Measurements from ENCODE around the gene MIER3. TPM values are rescaled to one million over a fixed set of nuclear protein-coding genes. Genes with fewer than 3 reads are reported as not detected.
"Not testable (repeated sequence)": the region's sequence is repeated elsewhere in the genome, so short reads cannot be mapped to it uniquely, and the experiment has no call there.

Gene MIER3
- polyA plus RNA-seq, 1 of the 3 experiments (the other 2 are of a cell fraction) = 3.8 TPM

GRCh38 chr5:56979968-56980367 lies 28.0 kb upstream of the MIER3 start:
- WGBS (ENCODE audit: low lambda C conversion rate) = 75% methylated on average over 8 of the region's 13 CpGs
- CTCF ChIA-PET = no interaction called here
- no peak overlapping the region for H3K4me3 ChIP-seq (ENCODE audit: low read depth in 2 of 2, low read length in 1 of 2)

GRCh38 chr5:56979526-56979925 lies 27.6 kb upstream of the MIER3 start:
- H3F3A ChIP-seq (replicated peaks; ENCODE audit: insufficient read depth); H3K9me2 ChIP-seq; H3K4me1 ChIP-seq (ENCODE audit: control insufficient read depth in 1 of 2, insufficient read depth in 2 of 2, low read depth in 1 of 2, low read length in 1 of 2); H2AFZ ChIP-seq (ENCODE audit: low read depth); POLR2A ChIA-PET; H3K9me3 ChIP-seq; H3K27me3 ChIP-seq (ENCODE audit: insufficient read depth); H3K27ac ChIP-seq (ENCODE audit: low read depth in 2 of 2, low read length in 1 of 2); DNase-seq; H3K79me2 ChIP-seq (ENCODE audit: insufficient read depth); H3K4me2 ChIP-seq; H3K4me3 ChIP-seq (ENCODE audit: low read depth in 2 of 2, low read length in 1 of 2); H3K36me3 ChIP-seq (replicated peaks in 1 of 2; ENCODE audit: control insufficient read depth in 1 of 2, insufficient read depth in 2 of 2, low read length in 1 of 2); H3K9ac ChIP-seq; CTCF ChIA-PET; H4K20me1 ChIP-seq (ENCODE audit: insufficient read depth): not testable (repeated sequence)
- 84% methylated on average over 4 of the region's 5 CpGs for WGBS (ENCODE audit: low lambda C conversion rate)

More at GRCh38 chr5:56979968-56980367, 28.0 kb upstream of the MIER3 start:
- TF ChIP-seq REST (IDR thresholded peaks at IDR 0.05; ENCODE audit: low read depth, low read length) (no peak), FOSL2 (IDR thresholded peaks at IDR 0.05; ENCODE audit: borderline replicate concordance, low read depth) (no peak), RXRA (IDR thresholded peaks at IDR 0.05; ENCODE audit: borderline replicate concordance, low read depth) (no peak), EZH2phosphoT487 (IDR thresholded peaks at IDR 0.05; ENCODE audit: borderline replicate concordance, low read depth) (no peak), NFIC (IDR thresholded peaks at IDR 0.05; ENCODE audit: borderline replicate concordance) (no peak), POLR2AphosphoS5 (IDR thresholded peaks at IDR 0.05; ENCODE audit: low read depth, low read length) (no peak), CHD2 (IDR thresholded peaks at IDR 0.05; ENCODE audit: low read length, partially characterized antibody) (no peak), GATA2 (CRISPR knock-in tag; IDR thresholded peaks at IDR 0.05) (no peak), TCF12 (IDR thresholded peaks at IDR 0.05) (no peak), RCOR1 (IDR thresholded peaks at IDR 0.05; ENCODE audit: low read length) (no peak), PBX3 (IDR thresholded peaks at IDR 0.05) (no peak), JUND (IDR thresholded peaks at IDR 0.05) (no peak), GABPA (IDR thresholded peaks at IDR 0.05; ENCODE audit: low read depth) (no peak)
- TF ChIP-seq, protein P1, sequence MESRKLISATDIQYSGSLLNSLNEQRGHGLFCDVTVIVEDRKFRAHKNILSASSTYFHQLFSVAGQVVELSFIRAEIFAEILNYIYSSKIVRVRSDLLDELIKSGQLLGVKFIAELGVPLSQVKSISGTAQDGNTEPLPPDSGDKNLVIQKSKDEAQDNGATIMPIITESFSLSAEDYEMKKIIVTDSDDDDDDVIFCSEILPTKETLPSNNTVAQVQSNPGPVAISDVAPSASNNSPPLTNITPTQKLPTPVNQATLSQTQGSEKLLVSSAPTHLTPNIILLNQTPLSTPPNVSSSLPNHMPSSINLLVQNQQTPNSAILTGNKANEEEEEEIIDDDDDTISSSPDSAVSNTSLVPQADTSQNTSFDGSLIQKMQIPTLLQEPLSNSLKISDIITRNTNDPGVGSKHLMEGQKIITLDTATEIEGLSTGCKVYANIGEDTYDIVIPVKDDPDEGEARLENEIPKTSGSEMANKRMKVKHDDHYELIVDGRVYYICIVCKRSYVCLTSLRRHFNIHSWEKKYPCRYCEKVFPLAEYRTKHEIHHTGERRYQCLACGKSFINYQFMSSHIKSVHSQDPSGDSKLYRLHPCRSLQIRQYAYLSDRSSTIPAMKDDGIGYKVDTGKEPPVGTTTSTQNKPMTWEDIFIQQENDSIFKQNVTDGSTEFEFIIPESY (IDR thresholded peaks at IDR 0.05; ENCODE audit: borderline replicate concordance, low read depth) = no peak
- no peak overlapping the region for H3K4me2 ChIP-seq
- no peaks in the 10 kb centered on the region for H3K4me1 ChIP-seq (ENCODE audit: control insufficient read depth in 1 of 2, insufficient read depth in 2 of 2, low read depth in 1 of 2, low read length in 1 of 2)
- no peak overlapping the region for H2AFZ ChIP-seq (ENCODE audit: low read depth)
- no peaks in the 10 kb centered on the region for H3K9me3 ChIP-seq
- H3K9ac ChIP-seq = no peak overlapping the region
- no peak for DNase-seq
- no peaks in the 10 kb centered on the region for H3K79me2 ChIP-seq (ENCODE audit: insufficient read depth)
- H3K36me3 ChIP-seq (replicated peaks in 1 of 2; ENCODE audit: control insufficient read depth in 1 of 2, insufficient read depth in 2 of 2, low read length in 1 of 2) = no peaks in the 10 kb centered on the region
- POLR2A ChIA-PET = no interaction called here
- no peak overlapping the region for H3K27ac ChIP-seq (ENCODE audit: low read depth in 2 of 2, low read length in 1 of 2)
- no peaks in the 10 kb centered on the region for H3K9me2 ChIP-seq
- no peaks in the 10 kb centered on the region for H3F3A ChIP-seq (replicated peaks; ENCODE audit: insufficient read depth)
- H3K27me3 ChIP-seq (ENCODE audit: insufficient read depth) = no peaks in the 10 kb centered on the region; the same call in 1 of the 2 replicates
- H4K20me1 ChIP-seq (ENCODE audit: insufficient read depth) = no peaks in the 10 kb centered on the region
